HepG2 (cell line): ENCODE data around the gene GPSM1. TPM values are rescaled to one million over a fixed set of nuclear protein-coding genes. Genes with fewer than 3 reads are reported as not detected.

ENCODE experiments used
- ARID5B ChIP-seq: IDR thresholded peaks from 2 replicates; pipeline ENCODE4 v1.4.0; 2020; ENCODE audit warnings: mild to moderate bottlenecking, missing genetic modification reagents
- CSRNP1 ChIP-seq: sonication (generic); formaldehyde crosslinking; IDR thresholded peaks from 2 replicates; pipeline ENCODE4 v1.8.1; 2023; ENCODE audit warnings: mild to moderate bottlenecking, missing genetic modification reagents
- HOXA5 ChIP-seq: sonication (generic); formaldehyde crosslinking; IDR thresholded peaks from 2 replicates; pipeline ENCODE4 v1.4.0; 2020; ENCODE audit warnings: missing genetic modification reagents
- KAT2B ChIP-seq: fragments of 150-350 bp; IDR thresholded peaks from 2 replicates; pipeline ENCODE4 v1.6.1; 2014; ENCODE audit warnings: low read depth, low read length, borderline replicate concordance
- LBX2 ChIP-seq: sonication (generic); formaldehyde crosslinking; IDR thresholded peaks from 2 replicates; pipeline ENCODE4 v1.5.0; 2020; ENCODE audit warnings: missing genetic modification reagents, mild to moderate bottlenecking, borderline replicate concordance
- RBFOX2 ChIP-seq: fragments of 200-400 bp; formaldehyde crosslinking; IDR thresholded peaks from 2 replicates; pipeline ENCODE4 v1.6.1; 2017; ENCODE audit warnings: low read depth, mild to moderate bottlenecking, low read length
- REST ChIP-seq, 2 experiments: IDR thresholded peaks; 2 replicates each; pipeline ENCODE4 v1.6.1; 2011 to 2012; ENCODE audit warnings: low read length in 2 of 2, borderline replicate concordance in 1 of 2, low read depth in 1 of 2, mild to moderate bottlenecking in 1 of 2, moderate library complexity in 1 of 2
- SKI ChIP-seq: fragments of 450-650 bp; IDR thresholded peaks from one replicate; pipeline ENCODE4 v1.6.1; 2018; ENCODE audit warnings: mild to moderate bottlenecking; ENCODE audit not compliant: partially characterized antibody
- SRSF1 ChIP-seq: fragments of 200-400 bp; formaldehyde crosslinking; optimal IDR thresholded peaks from 2 replicates; pipeline ENCODE3; 2017; ENCODE audit warnings: mild to moderate bottlenecking, low read depth, low read length, moderate library complexity
- ZBTB39 ChIP-seq: sonication (generic); formaldehyde crosslinking; IDR thresholded peaks from 2 replicates; pipeline ENCODE4 v1.5.0; 2020; ENCODE audit warnings: missing genetic modification reagents
- ZBTB7A ChIP-seq: sonication (generic); formaldehyde crosslinking; IDR thresholded peaks from 2 replicates; pipeline ENCODE4 v1.8.0; 2022; ENCODE audit warnings: mild to moderate bottlenecking, missing genetic modification reagents
- ZNF597 ChIP-seq: sonication (generic); formaldehyde crosslinking; IDR thresholded peaks from 2 replicates; pipeline ENCODE4 v1.5.0; 2020; ENCODE audit warnings: missing genetic modification reagents
- polyA plus RNA-seq, 8 experiments: library from polyadenylated mRNA; depleted of rRNA in 3 of 8; stranded (reverse) in 7 of 8; unstranded in 1 of 8; fragments of >200 nt; fragmentation: Illumina TruSeq in 4 of 8; extraction: Trizol in 4 of 8; gene quantifications; 2 replicates each; pipeline versions ENCODE4 v1.2.1 to v1.2.3, GENCODE V29; 2011 to 2016; ENCODE audit warnings: low read depth in 4 of 8, missing spikeins in 1 of 8, mixed read lengths in 1 of 8; ENCODE audit not compliant: insufficient read depth in 1 of 8
- total RNA-seq, 5 experiments: library from RNA; depleted of rRNA; stranded (reverse); fragments of >200 nt; fragmentation: Illumina TruSeq; extraction: Trizol; gene quantifications; 2 replicates each; pipeline ENCODE4 v1.2.3, GENCODE V29; 2016; ENCODE audit warnings: low read depth in 1 of 5

GPSM1 gene
- total and polyA plus RNA-seq, 2 of the 13 experiments (the other 11 are each of a cell fraction or from before 2014, with no cell fraction given), result 1.0 to 2.4 TPM

- TF ChIP-seq ZNF597, result no peak
- no peak for TF ChIP-seq SKI
- TF ChIP-seq ZBTB7A, result no peak
- TF ChIP-seq LBX2 (CRISPR knock-in tag), result no peak
- TF ChIP-seq ZBTB39, result no peak
- no peak for TF ChIP-seq REST (IDR thresholded peaks at IDR 0.05; ENCODE audit: borderline replicate concordance in 1 of 2, low read depth in 1 of 2, low read length in 2 of 2)
- TF ChIP-seq ARID5B, result no peak
- TF ChIP-seq KAT2B, result no peak
- TF ChIP-seq HOXA5 (CRISPR knock-in tag), result peak; percentile 68; the same call in 1 of the 2 replicates
- TF ChIP-seq SRSF1, result no peak
- TF ChIP-seq RBFOX2, result peak; percentile 59; the same call in 1 of the 2 replicates
- no peak for TF ChIP-seq CSRNP1 (CRISPR knock-in tag)
Observed at GRCh38 chr9:136373300-136374182, 46.2 kb downstream of the GPSM1 start, which contains the start of gene CARD9 (continued).
